GM12878 (cell line): Measurements from ENCODE around the gene TCL1B. TPM values are rescaled to one million over a fixed set of nuclear protein-coding genes. Genes with fewer than 3 reads are reported as not detected.
A peak's percentile ranks its signal among the peaks of the same experiment; 100 is the strongest.

Source experiments
- ATAC-seq: fragments of 200-7000 bp; cut with Tn5 transposase; 3 replicates; pipeline ENCODE4 v1.9.1; 2020; ENCODE audit warnings: mild to moderate bottlenecking, moderate library complexity
- BruUV-seq: library from RNA; stranded (reverse); fragments of 400-500 nt; replicated peaks from 2 replicates; lab custom pipeline; 2021; lab: Mats Ljungman, UMichigan
- CTCF ChIA-PET: fragments of 300-600 bp; sonication (Branson Sonifier 250); formaldehyde crosslinking; extraction: SDS; loops from one replicate; lab custom pipeline; 2021; ENCODE audit warnings: inconsistent platforms; lab: Yijun Ruan, JAX
- POLR2A ChIA-PET: fragments of 350-600 bp; formaldehyde crosslinking; extraction: SDS; loops from one replicate; lab custom pipeline; 2021; ENCODE audit warnings: inconsistent platforms; lab: Charles Lee
- RAD21 ChIA-PET: fragments of 300-600 bp; sonication (Branson Sonifier 250); formaldehyde crosslinking; loops from one replicate; lab custom pipeline; 2023; ENCODE audit warnings: antibody characterized with exemption; ENCODE audit not compliant: unreplicated experiment; lab: Charles Lee
- SMC1A ChIA-PET: fragments of 300-600 bp; sonication (Branson Sonifier 250); formaldehyde crosslinking; loops from one replicate; lab custom pipeline; 2023; ENCODE audit not compliant: unreplicated experiment, uncharacterized antibody; lab: Charles Lee
- DNase-seq: peaks from one replicate; pipeline ENCODE4 v3.0.0-alpha.2; 2011; ENCODE audit warnings: low read depth, low spot score
- FAIRE-seq: peaks from 3 replicates; lab custom pipeline; 2011; peaks lifted over from hg19 to GRCh38; lab: Jason Lieb, UNC
- H2AFZ ChIP-seq: 2 replicates; pipeline ENCODE4 v1.6.0; 2011; ENCODE audit warnings: low read depth, low read length, control low read depth; ENCODE audit not compliant: control insufficient read depth
- H3K27ac ChIP-seq: 2 replicates; pipeline ENCODE4 v1.5.1; 2011; ENCODE audit warnings: control low read depth; ENCODE audit not compliant: control insufficient read depth, insufficient read depth
- H3K27me3 ChIP-seq, 2 experiments: replicated peaks in 1 of 2; 2 replicates each; pipeline versions ENCODE4 v1.6.0 to v1.6.1; 2011; ENCODE audit warnings: low read length in 1 of 2; ENCODE audit not compliant: control insufficient read depth in 2 of 2, insufficient read depth in 2 of 2
- H3K36me3 ChIP-seq, 2 experiments: 2 replicates each; pipeline ENCODE4 v1.5.1; 2011; ENCODE audit warnings: low read length in 1 of 2; ENCODE audit not compliant: control insufficient read depth in 2 of 2, insufficient read depth in 2 of 2
- H3K4me1 ChIP-seq: 2 replicates; pipeline ENCODE4 v1.6.1; 2011; ENCODE audit warnings: mild to moderate bottlenecking, low read length, moderate library complexity, mixed read lengths; ENCODE audit not compliant: control insufficient read depth, insufficient read depth
- H3K4me2 ChIP-seq: 2 replicates; pipeline ENCODE4 v1.6.0; 2011; ENCODE audit warnings: control low read depth; ENCODE audit not compliant: control insufficient read depth, insufficient read depth
- H3K4me3 ChIP-seq: fragments of 200-600 bp; sonication (generic); 2 replicates; pipeline ENCODE4 v1.5.1; 2016
- H3K79me2 ChIP-seq: 2 replicates; pipeline ENCODE4 v1.6.0; 2011; ENCODE audit warnings: low read length; ENCODE audit not compliant: control insufficient read depth, insufficient read depth
- H3K9ac ChIP-seq: 2 replicates; pipeline ENCODE4 v1.8.0; 2011; ENCODE audit warnings: low read length, control low read depth, mixed read lengths; ENCODE audit not compliant: control insufficient read depth, insufficient read depth
- H3K9me3 ChIP-seq: replicated peaks from 3 replicates; pipeline ENCODE4 v1.5.1; 2011; ENCODE audit warnings: mild to moderate bottlenecking, low read length; ENCODE audit not compliant: control insufficient read depth, insufficient read depth
- H4K20me1 ChIP-seq: 2 replicates; pipeline ENCODE4 v1.6.0; 2011; ENCODE audit not compliant: control insufficient read depth, insufficient read depth
- IKZF2 ChIP-seq, 2 experiments: fragments of 450-650 bp; IDR thresholded peaks; 2 replicates each; pipeline ENCODE4 v1.6.1; 2017; ENCODE audit warnings: mild to moderate bottlenecking in 2 of 2, moderate library complexity in 2 of 2
- NBN ChIP-seq: fragments of 450-650 bp; IDR thresholded peaks from 2 replicates; pipeline ENCODE4 v1.6.1; 2016
- NRF1 ChIP-seq: conservative IDR thresholded peaks from 2 replicates; pipeline ENCODE4 v1.6.1; 2011; ENCODE audit warnings: mild to moderate bottlenecking, low read depth, low read length, improper control_type of control experiment
- SPI1 ChIP-seq: IDR thresholded peaks from 2 replicates; pipeline ENCODE4 v1.6.1; 2011; ENCODE audit warnings: low read depth, mild to moderate bottlenecking, low read length, moderate library complexity, borderline replicate concordance; ENCODE audit not compliant: insufficient read depth
- ZBTB4 ChIP-seq: fragments of 450-650 bp; formaldehyde crosslinking; IDR thresholded peaks from 2 replicates; pipeline ENCODE4 v1.4.0; 2022; ENCODE audit warnings: mild to moderate bottlenecking, moderate library complexity
- ZNF384 ChIP-seq: IDR thresholded peaks from 2 replicates; pipeline ENCODE4 v1.6.1; 2012; ENCODE audit warnings: low read depth, mild to moderate bottlenecking, low read length, improper control_type of control experiment, borderline replicate concordance
- ZZZ3 ChIP-seq: IDR thresholded peaks from 2 replicates; pipeline ENCODE4 v1.6.1; 2011; ENCODE audit warnings: low read depth; ENCODE audit not compliant: control insufficient read depth, insufficient read length
- WGBS: methylation state at CpG from one replicate; pipeline ENCODE4 v1.1.6; 2016; ENCODE audit warnings: low lambda C conversion rate; ENCODE audit not compliant: insufficient replicate concordance, insufficient coverage; ENCODE audit errors: missing lambda C conversion rate; 5-methylcytosine and 5-hydroxymethylcytosine counted together
- in situ Hi-C: fragments of 300-500 bp; cut with MboI; formaldehyde crosslinking; loops from 9 replicates; pipeline ENCODE4 v1.14.3; 2018; ENCODE audit warnings: mixed read lengths
- intact Hi-C: fragments of 100-400 bp; cut with micrococcal nuclease; formaldehyde crosslinking; loops from one replicate; pipeline ENCODE4 v1.14.2; 2022; ENCODE audit not compliant: unreplicated experiment
- polyA plus RNA-seq, 11 experiments: library from polyadenylated mRNA; depleted of rRNA in 4 of 11; unstranded in 6 of 11; stranded (reverse) in 5 of 11; fragments of >200 nt; fragmentation: Nextera tagmentation in 4 of 11; fragmentation: Illumina TruSeq in 1 of 11; extraction: Ambion mirVana in 4 of 11; extraction: Trizol in 1 of 11; gene quantifications; 1 replicate in 1 of 11; 2 replicates in 10 of 11; pipeline versions ENCODE4 v1.2.1 to v1.2.3, GENCODE V29; 2011 to 2016; ENCODE audit warnings: inconsistent platforms in 2 of 11, missing spikeins in 2 of 11, low read depth in 1 of 11
- total RNA-seq, 4 experiments: library from RNA; depleted of rRNA in 3 of 4; stranded (reverse); fragments of >200 nt in 3 of 4; fragmentation: Illumina TruSeq in 1 of 4; extraction: Trizol in 1 of 4; gene quantifications; 2 replicates each; pipeline versions ENCODE4 v1.2.1 to v1.2.3, GENCODE V29; 2013 to 2021
- TF ChIP-seq, protein P1 (sequence below): IDR thresholded peaks from 2 replicates; pipeline ENCODE4 v1.6.1; 2011; ENCODE audit warnings: low read depth, low read length, improper control_type of control experiment, borderline replicate concordance
- TF ChIP-seq, protein P2 (sequence below): IDR thresholded peaks from 2 replicates; pipeline ENCODE4 v1.6.1; 2012; ENCODE audit warnings: low read depth, low read length, improper control_type of control experiment
- TF ChIP-seq, protein P3 (sequence below): IDR thresholded peaks from 2 replicates; pipeline ENCODE4 v1.6.1; 2011; ENCODE audit warnings: borderline replicate concordance, low read depth, mild to moderate bottlenecking, moderate library complexity, mixed read lengths, low read length; ENCODE audit not compliant: insufficient read depth; ENCODE audit errors: extremely low read length

TCL1B gene
- total and polyA plus RNA-seq, 10 of the 15 experiments (the other 5 are each of a cell fraction or from before 2014, with no cell fraction given): 0.10 to 0.18 (median 0.13) TPM; not detected in 6

- TF ChIP-seq, protein P1, sequence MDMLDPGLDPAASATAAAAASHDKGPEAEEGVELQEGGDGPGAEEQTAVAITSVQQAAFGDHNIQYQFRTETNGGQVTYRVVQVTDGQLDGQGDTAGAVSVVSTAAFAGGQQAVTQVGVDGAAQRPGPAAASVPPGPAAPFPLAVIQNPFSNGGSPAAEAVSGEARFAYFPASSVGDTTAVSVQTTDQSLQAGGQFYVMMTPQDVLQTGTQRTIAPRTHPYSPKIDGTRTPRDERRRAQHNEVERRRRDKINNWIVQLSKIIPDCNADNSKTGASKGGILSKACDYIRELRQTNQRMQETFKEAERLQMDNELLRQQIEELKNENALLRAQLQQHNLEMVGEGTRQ: no peak
- TF ChIP-seq SPI1 (no peak), IKZF2 (IDR thresholded peaks at IDR 0.05) (no peak)
- TF ChIP-seq, protein P2, sequence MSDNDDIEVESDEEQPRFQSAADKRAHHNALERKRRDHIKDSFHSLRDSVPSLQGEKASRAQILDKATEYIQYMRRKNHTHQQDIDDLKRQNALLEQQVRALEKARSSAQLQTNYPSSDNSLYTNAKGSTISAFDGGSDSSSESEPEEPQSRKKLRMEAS: no peak
Measured at GRCh38 chr14:95660651-95661515, 25.3 kb upstream of the TCL1B start (continued).

GRCh38 chr14:95662376-95663186 lies 23.6 kb upstream of the TCL1B start:
- intact Hi-C loops: loop anchor here (1.0 to 5.0 kb wide), 2 partner anchors 65 to 85 kb away; no protein-coding TSS in a partner anchor
- H3K79me2 ChIP-seq: no peaks in the 10 kb centered on the region
- peak overlapping the region; percentile 42 for H2AFZ ChIP-seq
- ATAC-seq (peak; percentile 68), DNase-seq (peak; percentile 74), FAIRE-seq (peak; percentile 49)
- peak overlapping the region; percentile 67 for H3K4me2 ChIP-seq
- no peaks in the 10 kb centered on the region for H4K20me1 ChIP-seq
- CTCF ChIA-PET: interaction anchor here (1.0 to 7.4 kb wide), 9 partner anchors 8 to 100 kb away, joined by 3 to 98 read pairs (median 7); no protein-coding TSS in a partner anchor
- RAD21 ChIA-PET: interaction anchor here (0.6 to 4.3 kb wide), 15 partner anchors 8 to 219 kb away, joined by 3 to 44 read pairs (median 3); no protein-coding TSS in a partner anchor
- H3K4me1 ChIP-seq: peaks cover 56% of the 10 kb centered on the region
- H3K36me3 ChIP-seq: no peaks in the 10 kb centered on the region
- in situ Hi-C loops: loop anchor here (25.0 kb wide), 1 partner anchor 1700 kb away; no protein-coding TSS in a partner anchor
- peak overlapping the region; percentile 64 for H3K4me3 ChIP-seq
- H3K9me3 ChIP-seq: no peaks in the 10 kb centered on the region
- peak overlapping the region; percentile 52 for H3K9ac ChIP-seq
- WGBS: 2% methylated on average over 4 of the region's 4 CpGs
- peak overlapping the region; percentile 82 for H3K27ac ChIP-seq
- SMC1A ChIA-PET: interaction anchor here (0.7 to 7.1 kb wide), 15 partner anchors 8 to 103 kb away, joined by 3 to 78 read pairs (median 4); no protein-coding TSS in a partner anchor
- POLR2A ChIA-PET: interaction anchor here (0.6 to 1.3 kb wide), 7 partner anchors 15 to 1674 kb away, joined by 4 to 8 read pairs (median 5); no protein-coding TSS in a partner anchor
- BruUV-seq: TSS peak; percentile 92
- no peaks in the 10 kb centered on the region; a peak in 2 of 4 replicates for H3K27me3 ChIP-seq
- TF ChIP-seq, protein P3, sequence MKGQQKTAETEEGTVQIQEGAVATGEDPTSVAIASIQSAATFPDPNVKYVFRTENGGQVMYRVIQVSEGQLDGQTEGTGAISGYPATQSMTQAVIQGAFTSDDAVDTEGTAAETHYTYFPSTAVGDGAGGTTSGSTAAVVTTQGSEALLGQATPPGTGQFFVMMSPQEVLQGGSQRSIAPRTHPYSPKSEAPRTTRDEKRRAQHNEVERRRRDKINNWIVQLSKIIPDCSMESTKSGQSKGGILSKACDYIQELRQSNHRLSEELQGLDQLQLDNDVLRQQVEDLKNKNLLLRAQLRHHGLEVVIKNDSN: peak; percentile 34
- TF ChIP-seq, protein P1: peak; percentile 39; the same call in 1 of the 2 replicates
- TF ChIP-seq ZBTB4: 0 out of 2 replicates have a peak, but pooled peaks have one; percentile 46
- TF ChIP-seq NBN: peak; percentile 59; the same call in 1 of the 2 replicates
- TF ChIP-seq NRF1: no peak
- TF ChIP-seq ZZZ3: no peak
- peak; percentile 98 for TF ChIP-seq ZNF384
